ENCODE data around the gene TMCC1. TPM values are rescaled to one million over a fixed set of nuclear protein-coding genes. Genes with fewer than 3 reads are reported as not detected.

The TMCC1 gene
- total RNA-seq, 1 donor, result 11.2 TPM

GRCh38 chr3:129602309-129602708 is 291.2 kb downstream of the TMCC1 start:
- no peak overlapping the region for H3K4me3 ChIP-seq (ENCODE audit: low read depth, low read length)
- TF ChIP-seq CTCF (IDR thresholded peaks at IDR 0.05; ENCODE audit: insufficient read depth, low read depth, low read length), result no peak
- no peak for DNase-seq (ENCODE audit: low read depth)

DNA sequence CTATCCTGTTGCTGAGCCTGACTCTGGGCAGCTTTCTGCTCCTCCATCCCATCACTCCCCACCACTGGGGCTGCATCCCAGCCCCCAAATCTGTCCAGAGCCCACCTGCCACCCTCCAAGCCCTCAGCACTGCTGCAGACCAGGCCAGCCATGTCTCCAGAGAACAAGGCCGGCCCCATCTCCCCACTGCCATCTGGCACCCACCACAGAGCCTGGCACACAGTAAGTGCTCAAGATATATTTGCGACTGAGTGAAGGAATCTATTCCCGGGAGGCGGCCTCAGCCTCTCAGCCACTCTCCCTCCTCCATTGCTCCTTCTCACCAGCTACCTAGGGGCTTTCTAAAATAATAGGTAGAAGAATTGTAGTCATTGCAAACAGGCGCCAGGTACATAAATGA is 291.8 kb downstream of the TMCC1 start:
- H3K4me3 ChIP-seq (ENCODE audit: low read depth, low read length), result no peak overlapping the region
- no peak for TF ChIP-seq CTCF (IDR thresholded peaks at IDR 0.05; ENCODE audit: insufficient read depth, low read depth, low read length)
- DNase-seq (ENCODE audit: low read depth), result no peak

DNA sequence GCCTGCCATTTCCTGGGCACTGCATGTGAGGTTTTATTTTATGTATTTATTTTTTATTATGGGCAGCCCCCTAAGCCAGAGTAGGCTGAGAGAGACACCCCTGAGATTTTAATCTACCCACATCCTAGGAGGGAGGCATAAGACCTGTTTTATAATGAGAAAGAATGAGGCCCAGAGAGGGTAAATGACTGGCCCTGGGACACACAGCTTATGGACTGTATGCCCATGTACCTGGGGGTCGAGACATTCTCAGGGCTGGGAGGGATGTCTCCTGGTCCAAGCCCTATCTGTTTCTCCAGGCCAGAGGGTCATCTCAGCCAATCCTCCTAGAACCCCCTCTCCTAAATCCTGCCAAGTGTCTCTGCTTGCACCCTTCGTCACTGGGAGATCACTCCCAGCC is 293.2 kb downstream of the TMCC1 start:
- no peak overlapping the region for H3K4me3 ChIP-seq (ENCODE audit: low read depth, low read length)
- no peak for TF ChIP-seq CTCF (IDR thresholded peaks at IDR 0.05; ENCODE audit: insufficient read depth, low read depth, low read length)
- no peak for DNase-seq (ENCODE audit: low read depth)

- peak; percentile 78 for DNase-seq (ENCODE audit: low read depth)
- no peak overlapping the region for H3K4me3 ChIP-seq (ENCODE audit: low read depth, low read length)
- TF ChIP-seq CTCF (IDR thresholded peaks at IDR 0.05; ENCODE audit: insufficient read depth, low read depth, low read length), result no peak
Observed at GRCh38 chr3:129599607-129600006, 293.9 kb downstream of the TMCC1 start.

DNA sequence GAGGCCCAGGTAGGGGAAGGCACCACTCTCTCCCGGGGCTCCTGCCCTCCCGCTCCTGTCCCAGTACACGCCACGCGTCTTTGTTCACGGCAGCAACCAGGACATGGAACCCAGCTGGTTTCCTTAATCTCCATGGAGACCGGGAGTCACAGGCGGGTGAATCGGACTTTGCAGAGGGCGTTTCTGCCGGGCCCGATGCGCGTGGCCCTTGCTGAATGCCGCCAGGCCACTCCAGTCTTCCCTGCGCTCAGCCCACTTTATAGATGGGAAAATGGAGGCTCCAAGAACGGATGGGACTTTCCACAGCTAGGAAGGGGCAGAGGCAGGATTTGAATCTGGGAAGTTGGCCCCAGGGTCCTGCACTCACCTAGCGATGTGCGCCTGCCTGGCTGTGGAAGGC is 294.4 kb downstream of the TMCC1 start:
- H3K4me3 ChIP-seq (ENCODE audit: low read depth, low read length), result no peak overlapping the region
- no peak for TF ChIP-seq CTCF (IDR thresholded peaks at IDR 0.05; ENCODE audit: insufficient read depth, low read depth, low read length)
- peak; percentile 27 for DNase-seq (ENCODE audit: low read depth)

DNA sequence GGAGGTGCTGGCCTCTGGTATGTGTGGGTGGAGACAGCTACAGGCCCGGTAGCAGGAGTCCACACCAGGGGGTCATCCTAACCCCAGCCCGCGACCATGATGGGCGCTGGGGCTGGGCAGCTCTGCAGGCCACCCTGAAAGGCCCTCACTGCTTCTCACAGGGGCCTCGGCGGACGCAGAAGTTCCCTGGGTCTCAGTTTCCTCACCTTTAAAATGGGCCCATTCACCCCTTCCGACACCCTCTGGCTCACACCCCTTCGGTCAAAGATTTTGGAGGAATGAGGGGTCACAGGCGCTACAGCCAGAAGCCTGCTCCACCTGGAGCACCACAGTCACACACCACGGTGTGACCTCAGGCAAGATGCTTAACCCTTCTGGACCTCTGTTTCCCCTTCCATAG is 295.0 kb downstream of the TMCC1 start:
- TF ChIP-seq CTCF (IDR thresholded peaks at IDR 0.05; ENCODE audit: insufficient read depth, low read depth, low read length), result no peak
- no peak for DNase-seq (ENCODE audit: low read depth)
- no peak overlapping the region for H3K4me3 ChIP-seq (ENCODE audit: low read depth, low read length)

DNA sequence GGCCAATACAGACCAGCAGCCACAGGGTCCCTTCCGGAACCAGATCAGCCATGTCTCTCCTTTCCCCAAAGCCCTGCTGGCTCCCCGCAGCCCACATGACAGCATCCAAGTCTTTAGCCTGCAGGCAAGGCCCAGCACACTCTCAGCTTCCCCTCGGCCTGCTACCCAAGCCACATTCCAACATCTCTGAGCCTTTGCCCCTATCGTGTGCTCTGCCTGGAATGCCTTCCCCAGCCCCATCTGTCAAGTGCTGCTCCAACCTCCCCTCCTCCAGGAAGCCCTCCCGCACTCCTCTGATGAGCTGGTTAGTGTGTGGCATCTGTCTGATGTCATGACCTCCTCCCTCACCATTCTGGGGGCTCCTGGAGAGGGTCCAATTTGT is 295.5 kb downstream of the TMCC1 start:
- peak; percentile 30 for DNase-seq (ENCODE audit: low read depth)
- no peak for TF ChIP-seq CTCF (IDR thresholded peaks at IDR 0.05; ENCODE audit: insufficient read depth, low read depth, low read length)

More for the DNA sequence above, 295.5 kb downstream of the TMCC1 start:
- no peak overlapping the region for H3K4me3 ChIP-seq (ENCODE audit: low read depth, low read length)
